ENCODE data around the gene HPF1. TPM values are rescaled to one million over a fixed set of nuclear protein-coding genes. Genes with fewer than 3 reads are reported as not detected.
"Not testable (repeated sequence)": the region's sequence is repeated elsewhere in the genome, so short reads cannot be mapped to it uniquely, and the experiment has no call there.

Gene HPF1
- total RNA-seq, 1 donor from 2014 or later, result 18.9 TPM

GRCh38 chr4:169795585-169795984 lies 37.8 kb upstream of the HPF1 start:
- peaks cover 40% of the 10 kb centered on the region for H3K27me3 ChIP-seq (ENCODE audit: low read depth)
- H3K9me3 ChIP-seq (replicated peaks), result no peaks in the 10 kb centered on the region
- TF ChIP-seq, protein P1, sequence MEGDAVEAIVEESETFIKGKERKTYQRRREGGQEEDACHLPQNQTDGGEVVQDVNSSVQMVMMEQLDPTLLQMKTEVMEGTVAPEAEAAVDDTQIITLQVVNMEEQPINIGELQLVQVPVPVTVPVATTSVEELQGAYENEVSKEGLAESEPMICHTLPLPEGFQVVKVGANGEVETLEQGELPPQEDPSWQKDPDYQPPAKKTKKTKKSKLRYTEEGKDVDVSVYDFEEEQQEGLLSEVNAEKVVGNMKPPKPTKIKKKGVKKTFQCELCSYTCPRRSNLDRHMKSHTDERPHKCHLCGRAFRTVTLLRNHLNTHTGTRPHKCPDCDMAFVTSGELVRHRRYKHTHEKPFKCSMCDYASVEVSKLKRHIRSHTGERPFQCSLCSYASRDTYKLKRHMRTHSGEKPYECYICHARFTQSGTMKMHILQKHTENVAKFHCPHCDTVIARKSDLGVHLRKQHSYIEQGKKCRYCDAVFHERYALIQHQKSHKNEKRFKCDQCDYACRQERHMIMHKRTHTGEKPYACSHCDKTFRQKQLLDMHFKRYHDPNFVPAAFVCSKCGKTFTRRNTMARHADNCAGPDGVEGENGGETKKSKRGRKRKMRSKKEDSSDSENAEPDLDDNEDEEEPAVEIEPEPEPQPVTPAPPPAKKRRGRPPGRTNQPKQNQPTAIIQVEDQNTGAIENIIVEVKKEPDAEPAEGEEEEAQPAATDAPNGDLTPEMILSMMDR (IDR thresholded peaks at IDR 0.05; ENCODE audit: borderline replicate concordance), result no peak
- H3K4me1 ChIP-seq, result peaks cover 9% of the 10 kb centered on the region
- H3K4me3 ChIP-seq, result no peak overlapping the region
- no peaks in the 10 kb centered on the region for H3K36me3 ChIP-seq
- no peak for DNase-seq
- H3K27ac ChIP-seq (replicated peaks), result no peak overlapping the region
- intact Hi-C loops (cut with micrococcal nuclease), result no loop called here

DNA sequence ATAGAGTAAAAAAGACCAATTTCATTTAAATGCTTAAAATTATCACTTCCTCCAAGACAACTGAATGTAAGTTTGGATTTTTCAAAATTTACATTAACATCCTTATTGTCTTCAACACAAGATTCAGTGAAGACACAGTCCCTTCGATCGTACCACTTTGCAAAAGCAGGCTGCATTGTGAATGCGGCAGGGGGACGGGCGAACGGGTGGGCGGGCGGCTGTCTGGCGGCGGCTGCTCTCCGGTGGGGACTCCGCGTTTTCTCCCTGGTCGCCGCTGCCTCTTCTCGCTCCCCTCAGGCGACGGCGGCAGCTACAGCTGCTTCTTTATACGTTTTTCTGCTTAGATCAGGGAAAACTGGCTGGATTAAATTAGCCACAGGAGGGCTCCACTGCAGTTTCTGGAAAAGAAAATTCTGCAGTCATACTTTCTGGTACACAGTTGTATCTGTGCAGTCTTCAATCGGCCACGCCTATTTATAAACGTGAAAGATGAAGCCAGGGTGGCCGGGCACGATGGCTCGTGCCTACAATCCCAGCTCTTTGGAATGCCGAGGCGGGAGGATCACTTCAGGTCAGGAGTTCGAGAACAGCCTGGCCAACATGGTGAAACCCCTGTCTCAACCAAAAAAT lies 33.9 kb upstream of the HPF1 start:
- H3K36me3 ChIP-seq, result no peaks in the 10 kb centered on the region
- TF ChIP-seq, protein P1 (IDR thresholded peaks at IDR 0.05; ENCODE audit: borderline replicate concordance), result peak; percentile 64
- intact Hi-C loops (cut with micrococcal nuclease), result no loop called here
- no peak overlapping the region for H3K27ac ChIP-seq (replicated peaks)
- peak overlapping the region; percentile 53 for H3K4me3 ChIP-seq
- no peaks in the 10 kb centered on the region for H3K9me3 ChIP-seq (replicated peaks)
- DNase-seq, result no peak
- peaks cover 64% of the 10 kb centered on the region for H3K27me3 ChIP-seq (ENCODE audit: low read depth)
- H3K4me1 ChIP-seq, result peaks cover 9% of the 10 kb centered on the region

DNA sequence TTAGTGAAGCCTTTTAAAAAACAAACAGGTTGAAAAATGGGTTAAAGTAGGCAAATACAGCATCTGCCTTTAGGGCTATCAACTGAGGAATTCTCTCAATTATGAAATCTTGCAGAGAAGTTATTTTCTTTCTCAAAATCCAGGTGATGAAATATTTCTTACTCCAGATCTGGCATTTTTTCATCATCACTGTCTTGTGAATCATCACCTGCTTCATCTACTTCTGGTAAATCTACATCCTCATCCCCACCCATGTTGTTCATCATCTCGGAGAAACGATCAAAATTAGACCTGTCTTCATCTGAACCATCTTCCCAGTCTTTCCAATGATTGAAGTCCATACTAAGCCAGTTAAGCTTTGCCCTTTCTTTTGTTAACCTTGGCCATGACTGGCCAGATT lies 33.3 kb upstream of the HPF1 start:
- Histone ChIP-seq H3K27me3 (ENCODE audit: low read depth) (peaks cover 70% of the 10 kb centered on the region), H3K9me3 (replicated peaks) (no peaks in the 10 kb centered on the region), H3K4me3 (peak overlapping the region; percentile 53), H3K27ac (replicated peaks) (no peak overlapping the region), H3K4me1 (peaks cover 9% of the 10 kb centered on the region), H3K36me3 (no peaks in the 10 kb centered on the region)
- no peak for DNase-seq
- TF ChIP-seq, protein P1 (IDR thresholded peaks at IDR 0.05; ENCODE audit: borderline replicate concordance), result no peak
- intact Hi-C loops (cut with micrococcal nuclease), result no loop called here

DNA sequence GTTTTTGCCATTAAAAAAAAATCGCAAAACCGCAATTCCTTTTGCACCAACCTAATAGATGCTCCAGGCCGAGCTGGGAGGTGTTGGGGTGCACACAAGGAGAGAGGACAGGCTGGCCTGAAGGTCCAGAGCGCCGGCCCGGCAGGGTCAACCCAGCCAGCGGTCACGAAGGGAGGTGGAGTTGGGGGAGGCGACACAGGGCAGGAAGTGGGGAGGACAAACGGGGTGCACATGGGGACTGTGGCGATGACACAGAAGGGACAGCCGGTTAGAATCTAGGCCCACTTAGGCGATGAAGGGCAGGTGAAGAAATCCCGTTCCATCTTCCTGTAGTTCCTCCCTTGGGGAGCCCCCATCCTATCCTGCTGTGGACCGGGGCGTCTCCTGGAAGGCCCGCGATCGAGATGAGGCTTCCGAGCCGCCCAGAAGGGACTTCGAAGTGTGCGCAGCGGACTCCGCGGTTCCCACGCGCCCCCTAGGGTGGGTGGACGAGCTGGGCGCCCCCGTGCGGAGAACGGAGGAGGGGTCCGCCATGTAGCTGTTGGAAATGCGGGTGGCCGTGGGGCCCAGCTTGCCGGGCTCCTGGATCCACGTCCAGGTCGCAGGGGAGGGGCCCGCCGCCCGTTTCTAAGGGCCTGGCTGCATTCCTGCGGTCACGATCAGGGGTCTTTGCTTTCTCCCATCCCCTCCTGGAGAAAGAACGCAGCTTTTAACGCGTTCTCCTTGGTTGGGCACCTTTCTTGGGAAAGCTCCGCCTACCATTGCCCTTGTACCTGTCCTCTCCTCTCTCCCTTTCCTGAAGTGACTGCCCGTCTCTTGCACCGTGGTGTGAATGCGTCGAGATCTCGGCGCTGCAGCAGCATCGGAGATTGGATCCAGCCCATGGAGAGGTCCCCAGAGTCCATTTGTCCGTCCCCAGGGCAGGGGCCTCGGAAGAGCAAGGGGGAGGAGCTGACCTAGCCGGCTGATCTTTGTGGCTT lies 17.0 kb upstream of the HPF1 start:
- intact Hi-C loops (cut with micrococcal nuclease), result no loop called here
- DNase-seq, result no peak
- H3K4me3 ChIP-seq, result peak overlapping the region; percentile 58
- no peaks in the 10 kb centered on the region for H3K9me3 ChIP-seq (replicated peaks)
- peaks cover 9% of the 10 kb centered on the region for H3K4me1 ChIP-seq
- H3K27ac ChIP-seq (replicated peaks), result no peak overlapping the region
- TF ChIP-seq, protein P1 (IDR thresholded peaks at IDR 0.05; ENCODE audit: borderline replicate concordance), result peak; percentile 40
- no peaks in the 10 kb centered on the region for H3K36me3 ChIP-seq
- peaks cover 27% of the 10 kb centered on the region for H3K27me3 ChIP-seq (ENCODE audit: low read depth)

DNA sequence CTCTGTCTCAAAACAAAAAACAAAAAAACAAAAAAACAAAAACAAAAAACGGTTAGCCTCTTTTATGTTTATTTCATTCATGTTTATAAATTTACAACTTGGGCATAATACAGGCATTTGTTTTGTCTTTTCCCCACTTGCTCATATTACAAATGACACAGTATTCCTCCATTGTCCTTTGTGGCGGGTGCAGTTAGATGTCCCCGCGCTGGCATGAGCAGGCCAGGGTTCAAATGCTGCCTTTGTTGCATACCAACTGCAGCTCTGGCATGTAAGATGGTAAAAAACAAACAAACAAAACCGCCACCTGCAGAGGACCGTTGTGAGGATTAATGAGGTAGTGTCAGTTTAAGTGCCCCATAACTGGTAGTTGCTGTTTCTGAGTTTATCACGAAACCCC lies 16.1 kb upstream of the HPF1 start:
- DNase-seq, result no peak

DNA sequence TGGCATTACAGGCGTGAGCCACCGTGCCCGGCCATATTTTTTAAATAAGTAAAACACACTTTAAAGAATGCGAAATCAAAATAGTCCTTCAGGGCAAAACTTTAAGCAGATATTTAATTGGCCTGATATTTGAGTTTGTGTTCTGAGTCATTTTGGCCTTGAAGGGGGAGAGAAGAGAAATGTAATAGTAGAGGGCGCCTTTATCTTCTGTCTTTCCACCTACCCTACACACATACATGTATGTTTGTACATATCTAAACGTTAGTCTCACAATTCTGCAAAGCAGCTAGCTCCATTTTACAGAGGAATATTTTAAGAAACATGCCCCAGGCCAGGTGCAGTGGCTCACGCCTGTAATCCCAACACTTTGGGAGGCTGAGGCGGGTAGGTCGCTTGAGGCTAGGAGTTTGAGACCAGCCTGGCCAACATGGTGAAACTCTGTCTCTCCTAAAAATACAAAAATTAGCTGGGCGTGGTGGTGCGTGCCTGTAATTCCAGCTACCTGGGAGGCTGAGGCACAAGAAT lies 13.9 kb upstream of the HPF1 start:
- H3K9me3 ChIP-seq (replicated peaks); intact Hi-C loops (cut with micrococcal nuclease); H3K4me1 ChIP-seq; H3K4me3 ChIP-seq; H3K36me3 ChIP-seq; H3K27ac ChIP-seq (replicated peaks); DNase-seq: not testable (repeated sequence)
- peaks cover 27% of the 10 kb centered on the region for H3K27me3 ChIP-seq (ENCODE audit: low read depth)

More for the DNA sequence above, 16.1 kb upstream of the HPF1 start:
- Histone ChIP-seq H3K27ac (replicated peaks) (no peak overlapping the region), H3K27me3 (ENCODE audit: low read depth) (peaks cover 27% of the 10 kb centered on the region), H3K4me1 (peaks cover 9% of the 10 kb centered on the region), H3K9me3 (replicated peaks) (no peaks in the 10 kb centered on the region), H3K4me3 (no peak overlapping the region), H3K36me3 (no peaks in the 10 kb centered on the region)
- TF ChIP-seq, protein P1 (IDR thresholded peaks at IDR 0.05; ENCODE audit: borderline replicate concordance), result no peak
- intact Hi-C loops (cut with micrococcal nuclease), result no loop called here
